IMR-90 (cell line): ENCODE measurements around the gene SPON1. TPM values are rescaled to one million over a fixed set of nuclear protein-coding genes. Genes with fewer than 3 reads are reported as not detected.

Source experiments
- ATAC-seq: fragments of 200-7000 bp; cut with Tn5 transposase; 2 replicates; pipeline ENCODE4 v1.9.1; 2020; ENCODE audit warnings: low read depth, mild to moderate bottlenecking, moderate library complexity
- BruUV-seq: library from RNA; stranded (reverse); fragments of 400-500 nt; replicated peaks from 2 replicates; lab custom pipeline; 2021; lab: Mats Ljungman, UMichigan
- CTCF ChIA-PET: fragments of 300-600 bp; formaldehyde crosslinking; extraction: SDS; loops from one replicate; lab custom pipeline; 2021; ENCODE audit warnings: antibody characterized with exemption; lab: Yijun Ruan, JAX
- POLR2A ChIA-PET: fragments of 300-600 bp; sonication (Branson Sonifier 250); formaldehyde crosslinking; loops from one replicate; lab custom pipeline; 2022; ENCODE audit warnings: antibody characterized with exemption; ENCODE audit not compliant: unreplicated experiment; lab: Charles Lee
- DNase-seq: peaks from one replicate; pipeline ENCODE4 v3.0.0; 2013
- H2AFZ ChIP-seq: replicated peaks from 2 replicates; pipeline ENCODE3; 2013; ENCODE audit warnings: low read length, mild to moderate bottlenecking; ENCODE audit not compliant: poor library complexity
- H2AK5ac ChIP-seq: 2 replicates; pipeline ENCODE4 v1.6.1; 2013; ENCODE audit warnings: low read depth, low read length, inconsistent platforms
- H2AK9ac ChIP-seq: replicated peaks from 2 replicates; pipeline ENCODE3; 2013; ENCODE audit warnings: mild to moderate bottlenecking, low read depth, low read length, moderate library complexity; ENCODE audit not compliant: poor library complexity
- H2BK120ac ChIP-seq: 2 replicates; pipeline ENCODE4 v1.6.1; 2013; ENCODE audit warnings: low read depth, low read length, inconsistent platforms
- H2BK15ac ChIP-seq: 3 replicates; pipeline ENCODE4 v1.6.1; 2013; ENCODE audit warnings: low read depth, low read length, inconsistent platforms
- H2BK20ac ChIP-seq: 2 replicates; pipeline ENCODE4 v1.6.1; 2013; ENCODE audit warnings: low read depth, mild to moderate bottlenecking, inconsistent platforms, low read length, moderate library complexity
- H2BK5ac ChIP-seq: 2 replicates; pipeline ENCODE4 v1.6.1; 2013; ENCODE audit warnings: mild to moderate bottlenecking, low read depth, low read length, inconsistent platforms; ENCODE audit not compliant: poor library complexity, severe bottlenecking
- H3K14ac ChIP-seq: replicated peaks from 2 replicates; pipeline ENCODE4 v1.6.1; 2013; ENCODE audit warnings: low read depth, low read length, inconsistent platforms
- H3K18ac ChIP-seq: 2 replicates; pipeline ENCODE4 v1.6.1; 2013; ENCODE audit warnings: low read depth, low read length, control low read depth
- H3K23ac ChIP-seq: 2 replicates; pipeline ENCODE4 v1.6.1; 2013; ENCODE audit warnings: low read depth, low read length, inconsistent platforms
- H3K27ac ChIP-seq: 2 replicates; pipeline ENCODE4 v1.5.1; 2013; ENCODE audit warnings: mild to moderate bottlenecking, control low read depth, low read length; ENCODE audit not compliant: insufficient read depth
- H3K27me3 ChIP-seq: 2 replicates; pipeline ENCODE4 v1.6.1; 2013; ENCODE audit warnings: low read length; ENCODE audit not compliant: control insufficient read depth, insufficient read depth
- H3K36me3 ChIP-seq: 2 replicates; pipeline ENCODE4 v1.6.1; 2013; ENCODE audit warnings: low read length, mixed read lengths; ENCODE audit not compliant: control insufficient read depth, insufficient read depth
- H3K4ac ChIP-seq: 2 replicates; pipeline ENCODE4 v1.6.1; 2013; ENCODE audit warnings: low read depth, low read length, inconsistent platforms
- H3K4me1 ChIP-seq: 2 replicates; pipeline ENCODE4 v1.6.1; 2013; ENCODE audit warnings: low read length, mixed read lengths; ENCODE audit not compliant: control insufficient read depth, insufficient read depth
- H3K4me2 ChIP-seq: 2 replicates; pipeline ENCODE4 v1.6.1; 2013; ENCODE audit warnings: low read depth, mild to moderate bottlenecking, control low read depth, low read length, moderate library complexity
- H3K4me3 ChIP-seq: 2 replicates; pipeline ENCODE4 v1.5.1; 2013; ENCODE audit warnings: low read depth, mild to moderate bottlenecking, control low read depth, low read length, moderate library complexity; ENCODE audit not compliant: insufficient read depth
- H3K56ac ChIP-seq: 2 replicates; pipeline ENCODE4 v1.6.1; 2013; ENCODE audit warnings: low read length, inconsistent platforms; ENCODE audit not compliant: insufficient read depth; ENCODE audit errors: extremely low read depth
- H3K79me1 ChIP-seq, 2 experiments: 2 replicates each; pipeline ENCODE4 v1.6.1; 2013; ENCODE audit warnings: low read length in 2 of 2, inconsistent platforms in 1 of 2, low read depth in 1 of 2
- H3K9ac ChIP-seq: 2 replicates; pipeline ENCODE4 v1.6.1; 2013; ENCODE audit warnings: low read depth, low read length, control low read depth
- H3K9me1 ChIP-seq: 2 replicates; pipeline ENCODE4 v1.6.1; 2013; ENCODE audit warnings: low read length, inconsistent platforms; ENCODE audit not compliant: insufficient read depth
- H3K9me3 ChIP-seq: 2 replicates; pipeline ENCODE4 v1.6.1; 2013; ENCODE audit warnings: low read length; ENCODE audit not compliant: control insufficient read depth, insufficient read depth
- H4K20me1 ChIP-seq: 2 replicates; pipeline ENCODE4 v1.6.1; 2013; ENCODE audit warnings: low read length, inconsistent platforms; ENCODE audit not compliant: insufficient read depth
- H4K5ac ChIP-seq: 2 replicates; pipeline ENCODE4 v1.6.1; 2013; ENCODE audit warnings: mild to moderate bottlenecking, low read depth, low read length, control low read depth
- H4K8ac ChIP-seq, 2 experiments: 2 replicates each; pipeline ENCODE4 v1.6.1; 2013; ENCODE audit warnings: low read depth in 2 of 2, low read length in 2 of 2, control low read depth in 1 of 2, inconsistent platforms in 1 of 2
- H4K91ac ChIP-seq: 2 replicates; pipeline ENCODE4 v1.6.1; 2013; ENCODE audit warnings: low read depth, low read length, inconsistent platforms; ENCODE audit not compliant: insufficient read depth
- CEBPB ChIP-seq: IDR thresholded peaks from 2 replicates; pipeline ENCODE4 v1.6.1; 2012; ENCODE audit warnings: low read depth, low read length, improper control_type of control experiment
- MAZ ChIP-seq: IDR thresholded peaks from 2 replicates; pipeline ENCODE4 v1.6.1; 2012; ENCODE audit warnings: low read depth, mild to moderate bottlenecking, low read length, improper control_type of control experiment, moderate library complexity, borderline replicate concordance
- MXI1 ChIP-seq: IDR thresholded peaks from 2 replicates; pipeline ENCODE4 v1.6.1; 2012; ENCODE audit warnings: low read depth, mild to moderate bottlenecking, low read length, moderate library complexity, borderline replicate concordance
- RCOR1 ChIP-seq: IDR thresholded peaks from 2 replicates; pipeline ENCODE4 v1.6.1; 2012; ENCODE audit warnings: mild to moderate bottlenecking, low read length, improper control_type of control experiment; ENCODE audit not compliant: insufficient replicate concordance
- SMC3 ChIP-seq: fragments of 150-350 bp; IDR thresholded peaks from 2 replicates; pipeline ENCODE4 v1.6.1; 2016; ENCODE audit warnings: low read depth, mild to moderate bottlenecking, antibody characterized with exemption, low read length, moderate library complexity
- WGBS, 2 experiments: methylation state at CpG; one replicate each; pipeline versions ENCODE4 v1.1.5 to v1.1.7; 2013; ENCODE audit warnings: missing lambda C conversion rate in 2 of 2; ENCODE audit not compliant: insufficient read length in 1 of 2; ENCODE audit errors: extremely low coverage in 2 of 2; 5-methylcytosine and 5-hydroxymethylcytosine counted together
- dilution Hi-C: fragments of 300-500 bp; cut with HindIII; formaldehyde crosslinking; loops from one replicate; pipeline ENCODE4 v1.14.3; 2018; ENCODE audit warnings: low sequenced_read_pairs; ENCODE audit not compliant: unreplicated experiment
- in situ Hi-C: fragments of 300-500 bp; cut with MboI; formaldehyde crosslinking; loops from 3 replicates; pipeline ENCODE4 v1.14.3; 2019; ENCODE audit warnings: low sequenced_read_pairs, inconsistent platforms, mixed read lengths
- intact Hi-C: fragments of 100-400 bp; cut with micrococcal nuclease; formaldehyde crosslinking; loops from 2 replicates; pipeline ENCODE4 v1.10.0; 2022
- polyA plus RNA-seq, 3 experiments: library from polyadenylated mRNA; depleted of rRNA; stranded (reverse); fragments of >200 nt; gene quantifications; 2 replicates each; pipeline ENCODE4 v1.2.3, GENCODE V29; 2012; ENCODE audit warnings: low replicate concordance in 1 of 3
- total RNA-seq: library from RNA; depleted of rRNA; stranded (reverse); fragments of >200 nt; gene quantifications from 2 replicates; pipeline ENCODE4 v1.2.3, GENCODE V29; 2012
- TF ChIP-seq, protein P1 (sequence below): fragments of 150-350 bp; IDR thresholded peaks from 2 replicates; pipeline ENCODE4 v1.6.1; 2016; ENCODE audit warnings: low read depth, mild to moderate bottlenecking, low read length, moderate library complexity, borderline replicate concordance
- TF ChIP-seq, protein P2 (sequence below): fragments of 150-350 bp; IDR thresholded peaks from 2 replicates; pipeline ENCODE4 v1.6.1; 2017; ENCODE audit warnings: mild to moderate bottlenecking, antibody characterized with exemption, low read length, low read depth

The SPON1 gene
- total and polyA plus RNA-seq, 2 of the 4 experiments (the other 2 are of a cell fraction) = 0.62 to 0.72 TPM

DNA sequence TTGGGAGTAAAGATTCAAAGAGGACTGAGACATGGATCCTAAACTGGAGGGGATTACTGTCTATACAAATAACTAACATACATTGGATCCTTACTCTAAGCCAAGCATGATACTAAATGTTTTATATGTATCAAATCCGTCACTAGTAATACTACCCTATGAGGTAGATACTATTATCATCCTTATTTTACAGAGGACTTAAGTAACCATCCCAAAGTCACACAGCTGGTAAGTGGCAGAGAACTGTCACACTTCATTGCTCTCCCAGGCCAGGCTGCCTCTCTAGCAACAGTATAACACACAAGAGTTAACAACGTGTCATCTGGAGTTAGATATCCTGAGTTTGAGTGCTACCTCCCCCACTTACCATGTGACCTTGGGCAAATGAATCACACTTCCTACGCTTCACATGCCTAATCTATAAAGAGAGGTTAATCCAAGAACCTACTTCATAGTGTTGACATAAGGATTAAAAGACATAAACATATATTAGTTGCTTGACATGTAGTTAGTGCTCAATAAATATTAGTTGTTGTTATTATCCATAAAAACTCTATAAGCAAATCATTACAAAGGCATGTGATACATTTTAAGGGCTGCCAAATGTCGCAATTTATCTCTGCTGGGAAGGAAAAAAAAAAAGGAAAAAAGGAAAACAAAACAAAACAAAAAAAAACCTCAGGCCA, 33.8 kb upstream of the SPON1 start:
- DNase-seq = peak; percentile 28
- no peak overlapping the region for H2AK9ac ChIP-seq
- intact Hi-C loops (no loop called here), in situ Hi-C loops (no loop called here), dilution Hi-C loops (no loop called here)
- no peak overlapping the region for H2BK15ac ChIP-seq
- H3K27ac ChIP-seq = no peak overlapping the region
- H4K5ac ChIP-seq = no peak overlapping the region
- ChIA-PET CTCF (no interaction called here), POLR2A (no interaction called here)
- H4K91ac ChIP-seq = no peak overlapping the region
- H2BK120ac ChIP-seq = no peak overlapping the region
- no peak overlapping the region for H3K9ac ChIP-seq
- TF ChIP-seq RCOR1 (no peak), MXI1 (no peak), MAZ (no peak), SMC3 (no peak), CEBPB (peak; percentile 13; the same call in 1 of the 2 replicates)
- TF ChIP-seq, protein P1, sequence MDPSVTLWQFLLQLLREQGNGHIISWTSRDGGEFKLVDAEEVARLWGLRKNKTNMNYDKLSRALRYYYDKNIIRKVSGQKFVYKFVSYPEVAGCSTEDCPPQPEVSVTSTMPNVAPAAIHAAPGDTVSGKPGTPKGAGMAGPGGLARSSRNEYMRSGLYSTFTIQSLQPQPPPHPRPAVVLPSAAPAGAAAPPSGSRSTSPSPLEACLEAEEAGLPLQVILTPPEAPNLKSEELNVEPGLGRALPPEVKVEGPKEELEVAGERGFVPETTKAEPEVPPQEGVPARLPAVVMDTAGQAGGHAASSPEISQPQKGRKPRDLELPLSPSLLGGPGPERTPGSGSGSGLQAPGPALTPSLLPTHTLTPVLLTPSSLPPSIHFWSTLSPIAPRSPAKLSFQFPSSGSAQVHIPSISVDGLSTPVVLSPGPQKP = no peak
- TF ChIP-seq, protein P2, sequence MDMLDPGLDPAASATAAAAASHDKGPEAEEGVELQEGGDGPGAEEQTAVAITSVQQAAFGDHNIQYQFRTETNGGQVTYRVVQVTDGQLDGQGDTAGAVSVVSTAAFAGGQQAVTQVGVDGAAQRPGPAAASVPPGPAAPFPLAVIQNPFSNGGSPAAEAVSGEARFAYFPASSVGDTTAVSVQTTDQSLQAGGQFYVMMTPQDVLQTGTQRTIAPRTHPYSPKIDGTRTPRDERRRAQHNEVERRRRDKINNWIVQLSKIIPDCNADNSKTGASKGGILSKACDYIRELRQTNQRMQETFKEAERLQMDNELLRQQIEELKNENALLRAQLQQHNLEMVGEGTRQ = peak; percentile 60
- H3K4me2 ChIP-seq = no peak overlapping the region
- no CpG with 5 or more reads among the region's 4 CpGs for WGBS, 2 experiments
- no peak overlapping the region for H2AK5ac ChIP-seq
- H2BK20ac ChIP-seq = no peak overlapping the region
- no peaks in the 10 kb centered on the region for H3K79me1 ChIP-seq
- no peak overlapping the region for H3K14ac ChIP-seq
- H2BK5ac ChIP-seq = no peak overlapping the region
- H3K4me3 ChIP-seq = no peak overlapping the region
- no peaks in the 10 kb centered on the region for H3K36me3 ChIP-seq
- no peak overlapping the region for H3K56ac ChIP-seq
- H4K8ac ChIP-seq = no peak overlapping the region
- no peaks in the 10 kb centered on the region for H3K9me3 ChIP-seq
- no peaks in the 10 kb centered on the region for H3K9me1 ChIP-seq
- BruUV-seq = no TSS peak
- no peak overlapping the region for H3K4ac ChIP-seq
- H3K23ac ChIP-seq = no peak overlapping the region
- no peak overlapping the region for H3K18ac ChIP-seq
- H4K20me1 ChIP-seq = no peaks in the 10 kb centered on the region
- H3K27me3 ChIP-seq = no peaks in the 10 kb centered on the region; the same call in 1 of the 2 replicates
- no peaks in the 10 kb centered on the region for H3K4me1 ChIP-seq
- H2AFZ ChIP-seq = no peak overlapping the region
- peak; percentile 61 for ATAC-seq
